WTC11 (cell line): ENCODE results near the gene HEPACAM. TPM values are rescaled to one million over a fixed set of nuclear protein-coding genes. Genes with fewer than 3 reads are reported as not detected.

ENCODE experiments used
- ATAC-seq: fragments of 200-7000 bp; cut with Tn5 transposase; 2 replicates; pipeline ENCODE4 v1.10.0; 2021; ENCODE audit warnings: mild to moderate bottlenecking, moderate library complexity
- CTCF ChIA-PET: fragments of 300-600 bp; sonication (Branson Sonifier 250); formaldehyde crosslinking; loops from one replicate; lab custom pipeline; 2021; ENCODE audit warnings: antibody characterized with exemption; lab: Charles Lee
- POLR2A ChIA-PET: fragments of 350-600 bp; sonication (Branson Sonifier 250); formaldehyde crosslinking; loops from one replicate; lab custom pipeline; 2021; ENCODE audit warnings: antibody characterized with exemption; lab: Charles Lee
- DNase-seq: peaks from one replicate; pipeline ENCODE4 v3.0.0; 2021; ENCODE audit warnings: low spot score
- H3K27ac Mint-ChIP-seq: 2 replicates; pipeline ENCODE4 v1.8.0; 2021; ENCODE audit warnings: mixed read lengths
- H3K27me3 Mint-ChIP-seq: 2 replicates; pipeline ENCODE4 v1.8.0; 2021; ENCODE audit warnings: low read depth, mild to moderate bottlenecking, moderate library complexity, mixed read lengths
- H3K36me3 Mint-ChIP-seq: 2 replicates; pipeline ENCODE4 v1.8.0; 2021; ENCODE audit warnings: mixed read lengths
- H3K4me1 Mint-ChIP-seq: 2 replicates; pipeline ENCODE4 v1.8.0; 2022; ENCODE audit warnings: mixed read lengths
- H3K4me3 Mint-ChIP-seq: 2 replicates; pipeline ENCODE4 v1.8.0; 2021; ENCODE audit warnings: mild to moderate bottlenecking, moderate library complexity, mixed read lengths
- H3K9me3 Mint-ChIP-seq: 2 replicates; pipeline ENCODE4 v1.8.0; 2021; ENCODE audit warnings: mixed read lengths
- CBFB ChIP-seq: sonication (generic); formaldehyde crosslinking; IDR thresholded peaks from 2 replicates; pipeline ENCODE4 v1.8.1; 2022; ENCODE audit warnings: mild to moderate bottlenecking, low read depth, missing genetic modification reagents
- ELF4 ChIP-seq: sonication (generic); formaldehyde crosslinking; IDR thresholded peaks from 2 replicates; pipeline ENCODE4 v1.8.1; 2022; ENCODE audit warnings: low read depth, mild to moderate bottlenecking, moderate library complexity, missing genetic modification reagents
- GTF2I ChIP-seq: fragments of 250-450 bp; sonication (Bioruptor Pico); conservative IDR thresholded peaks from 2 replicates; pipeline ENCODE4 v1.4.0; 2021; ENCODE audit warnings: mild to moderate bottlenecking
- IRF2 ChIP-seq: sonication (generic); formaldehyde crosslinking; IDR thresholded peaks from 2 replicates; pipeline ENCODE4 v1.8.0; 2022; ENCODE audit warnings: low read depth, missing genetic modification reagents, borderline replicate concordance
- MYBL2 ChIP-seq: sonication (generic); formaldehyde crosslinking; IDR thresholded peaks from 2 replicates; pipeline ENCODE4 v1.8.1; 2023; ENCODE audit warnings: mild to moderate bottlenecking, moderate library complexity, missing genetic modification reagents
- NR3C1 ChIP-seq: sonication (generic); formaldehyde crosslinking; conservative IDR thresholded peaks from 2 replicates; pipeline ENCODE4 v1.8.1; 2023; ENCODE audit warnings: low read depth, mild to moderate bottlenecking, missing genetic modification reagents
- OVOL2 ChIP-seq: fragments of 250-450 bp; sonication (Bioruptor Pico); IDR thresholded peaks from 2 replicates; pipeline ENCODE4 v1.9.0; 2021; ENCODE audit warnings: mild to moderate bottlenecking, borderline replicate concordance
- SMAD3 ChIP-seq: sonication (generic); formaldehyde crosslinking; IDR thresholded peaks from 2 replicates; pipeline ENCODE4 v1.8.0; 2022; ENCODE audit warnings: missing genetic modification reagents, mild to moderate bottlenecking, borderline replicate concordance
- ZNF219 ChIP-seq: sonication (generic); formaldehyde crosslinking; IDR thresholded peaks from 2 replicates; pipeline ENCODE4 v1.8.0; 2023; ENCODE audit warnings: missing genetic modification reagents, mild to moderate bottlenecking, borderline replicate concordance
- ZNF263 ChIP-seq: sonication (generic); formaldehyde crosslinking; IDR thresholded peaks from 2 replicates; pipeline ENCODE4 v1.8.1; 2022; ENCODE audit warnings: low read depth, mild to moderate bottlenecking, moderate library complexity, missing genetic modification reagents
- ZNF396 ChIP-seq: fragments of 250-450 bp; sonication (Bioruptor Pico); IDR thresholded peaks from 2 replicates; pipeline ENCODE4 v1.8.0; 2021; ENCODE audit warnings: mild to moderate bottlenecking, moderate library complexity, borderline replicate concordance
- ZNF416 ChIP-seq: fragments of 250-450 bp; sonication (Bioruptor Pico); IDR thresholded peaks from 2 replicates; pipeline ENCODE4 v1.9.0; 2021; ENCODE audit warnings: mild to moderate bottlenecking, inconsistent platforms
- ZNF671 ChIP-seq: fragments of 250-450 bp; sonication (Bioruptor Pico); IDR thresholded peaks from 2 replicates; pipeline ENCODE4 v1.8.0; 2021; ENCODE audit warnings: mild to moderate bottlenecking
- total RNA-seq: library from RNA; stranded (reverse); gene quantifications from 3 replicates; pipeline ENCODE4 v1.2.3, GENCODE V29; 2021
- TF ChIP-seq, protein P1 (sequence below): sonication (generic); formaldehyde crosslinking; conservative IDR thresholded peaks from 2 replicates; pipeline ENCODE4 v1.8.1; 2023; ENCODE audit warnings: mild to moderate bottlenecking, low read depth, missing genetic modification reagents, moderate library complexity
- TF ChIP-seq, protein P2 (sequence below): fragments of 250-450 bp; sonication (Bioruptor Pico); IDR thresholded peaks from 2 replicates; pipeline ENCODE4 v2.1.2; 2022; ENCODE audit warnings: mild to moderate bottlenecking, moderate library complexity
- TF ChIP-seq, protein P3 (sequence below): fragments of 250-450 bp; sonication (Bioruptor Pico); IDR thresholded peaks from 2 replicates; pipeline ENCODE4 v1.8.0; 2021; ENCODE audit warnings: mild to moderate bottlenecking
- TF ChIP-seq, protein P4 (sequence below): sonication (generic); formaldehyde crosslinking; IDR thresholded peaks from 2 replicates; pipeline ENCODE4 v1.8.0; 2022; ENCODE audit warnings: mild to moderate bottlenecking, missing genetic modification reagents
- TF ChIP-seq, protein P5 (sequence below): fragments of 250-450 bp; sonication (Bioruptor Pico); IDR thresholded peaks from 2 replicates; pipeline ENCODE4 v1.9.0; 2021; ENCODE audit warnings: moderate library complexity, mild to moderate bottlenecking, inconsistent platforms, borderline replicate concordance

Gene HEPACAM
- total RNA-seq, 1 experiment from 2014 or later, result not detected

DNA sequence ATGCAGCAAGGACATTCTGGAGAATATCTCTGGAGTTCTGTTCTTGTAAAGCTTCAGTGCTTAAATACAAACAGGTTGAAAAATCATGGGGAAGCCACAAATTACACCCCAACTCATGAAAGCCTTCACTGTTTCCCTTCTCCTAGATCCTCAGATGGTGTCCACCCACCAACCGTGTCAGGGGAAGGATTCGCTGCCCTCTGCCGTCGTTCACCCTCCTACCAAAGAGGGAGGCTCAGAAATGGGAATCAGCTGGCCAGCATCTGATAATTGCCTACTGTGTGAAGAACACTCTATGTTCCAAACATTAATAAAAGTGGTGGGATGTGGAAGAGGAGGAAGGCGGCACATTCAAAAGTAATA, 7.4 kb upstream of the HEPACAM start (continued):
- TF ChIP-seq, protein P1, sequence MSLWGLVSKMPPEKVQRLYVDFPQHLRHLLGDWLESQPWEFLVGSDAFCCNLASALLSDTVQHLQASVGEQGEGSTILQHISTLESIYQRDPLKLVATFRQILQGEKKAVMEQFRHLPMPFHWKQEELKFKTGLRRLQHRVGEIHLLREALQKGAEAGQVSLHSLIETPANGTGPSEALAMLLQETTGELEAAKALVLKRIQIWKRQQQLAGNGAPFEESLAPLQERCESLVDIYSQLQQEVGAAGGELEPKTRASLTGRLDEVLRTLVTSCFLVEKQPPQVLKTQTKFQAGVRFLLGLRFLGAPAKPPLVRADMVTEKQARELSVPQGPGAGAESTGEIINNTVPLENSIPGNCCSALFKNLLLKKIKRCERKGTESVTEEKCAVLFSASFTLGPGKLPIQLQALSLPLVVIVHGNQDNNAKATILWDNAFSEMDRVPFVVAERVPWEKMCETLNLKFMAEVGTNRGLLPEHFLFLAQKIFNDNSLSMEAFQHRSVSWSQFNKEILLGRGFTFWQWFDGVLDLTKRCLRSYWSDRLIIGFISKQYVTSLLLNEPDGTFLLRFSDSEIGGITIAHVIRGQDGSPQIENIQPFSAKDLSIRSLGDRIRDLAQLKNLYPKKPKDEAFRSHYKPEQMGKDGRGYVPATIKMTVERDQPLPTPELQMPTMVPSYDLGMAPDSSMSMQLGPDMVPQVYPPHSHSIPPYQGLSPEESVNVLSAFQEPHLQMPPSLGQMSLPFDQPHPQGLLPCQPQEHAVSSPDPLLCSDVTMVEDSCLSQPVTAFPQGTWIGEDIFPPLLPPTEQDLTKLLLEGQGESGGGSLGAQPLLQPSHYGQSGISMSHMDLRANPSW (CRISPR knock-in tag), result no peak
- TF ChIP-seq ZNF396 (CRISPR knock-in tag) (no peak), ELF4 (no peak)
- TF ChIP-seq, protein P2, sequence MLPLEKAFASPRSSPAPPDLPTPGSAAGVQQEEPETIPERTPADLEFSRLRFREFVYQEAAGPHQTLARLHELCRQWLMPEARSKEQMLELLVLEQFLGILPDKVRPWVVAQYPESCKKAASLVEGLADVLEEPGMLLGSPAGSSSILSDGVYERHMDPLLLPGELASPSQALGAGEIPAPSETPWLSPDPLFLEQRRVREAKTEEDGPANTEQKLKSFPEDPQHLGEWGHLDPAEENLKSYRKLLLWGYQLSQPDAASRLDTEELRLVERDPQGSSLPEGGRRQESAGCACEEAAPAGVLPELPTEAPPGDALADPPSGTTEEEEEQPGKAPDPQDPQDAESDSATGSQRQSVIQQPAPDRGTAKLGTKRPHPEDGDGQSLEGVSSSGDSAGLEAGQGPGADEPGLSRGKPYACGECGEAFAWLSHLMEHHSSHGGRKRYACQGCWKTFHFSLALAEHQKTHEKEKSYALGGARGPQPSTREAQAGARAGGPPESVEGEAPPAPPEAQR (CRISPR knock-in tag), result no peak

DNA sequence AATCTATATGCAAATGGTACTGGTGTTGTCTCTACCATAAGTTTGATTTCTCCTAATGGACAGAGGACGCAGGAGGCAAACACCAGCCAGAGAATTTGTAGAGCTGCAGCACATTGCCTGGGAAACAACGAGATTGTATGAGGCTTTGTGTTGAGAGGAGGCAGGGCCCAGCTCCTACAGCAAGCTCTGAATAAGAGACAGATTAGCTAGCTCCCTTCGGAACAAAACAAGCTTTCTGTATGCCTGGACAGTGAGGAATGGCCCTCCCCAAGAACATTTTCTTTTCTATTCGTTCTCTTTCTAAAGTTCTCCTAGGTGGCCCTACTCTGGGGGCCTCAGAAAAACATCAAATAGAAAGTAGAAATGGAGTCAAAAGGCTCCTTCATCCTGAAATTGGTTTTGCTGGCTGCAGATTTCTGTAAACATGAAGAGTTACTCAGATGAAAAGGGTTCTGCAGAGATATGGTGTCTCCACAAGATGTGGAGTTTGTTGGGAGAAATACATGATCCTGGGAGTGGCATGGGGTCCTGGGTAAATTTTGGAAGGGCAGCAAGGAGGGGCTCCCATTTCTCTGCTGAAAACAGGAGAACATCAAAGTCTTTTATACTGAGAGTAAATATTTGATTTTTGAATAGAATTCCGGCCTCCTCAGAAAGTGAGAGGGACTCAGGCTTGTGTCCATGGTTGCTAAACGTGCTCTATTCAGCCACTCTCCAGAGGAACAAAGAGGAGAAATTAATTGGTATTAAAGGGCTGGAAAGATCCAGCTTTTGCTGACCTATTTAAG, 6.8 kb upstream of the HEPACAM start:
- Mint-ChIP-seq H3K27me3 (peaks cover 18% of the 10 kb centered on the region), H3K4me3 (no peak overlapping the region), H3K36me3 (no peaks in the 10 kb centered on the region), H3K4me1 (0 out of 2 replicates have a peak, but pooled peaks cover 2% of the 10 kb centered on the region), H3K9me3 (no peaks in the 10 kb centered on the region; the same call in 1 of the 2 replicates), H3K27ac (no peak overlapping the region)
- TF ChIP-seq NR3C1 (CRISPR knock-in tag) (no peak), ZNF219 (no peak), MYBL2 (no peak), GTF2I (CRISPR knock-in tag) (no peak), ZNF416 (CRISPR knock-in tag) (no peak), IRF2 (CRISPR knock-in tag) (no peak), CBFB (CRISPR knock-in tag) (no peak), SMAD3 (CRISPR knock-in tag) (no peak), ZNF263 (CRISPR knock-in tag) (no peak), ZNF671 (CRISPR knock-in tag) (no peak), OVOL2 (CRISPR knock-in tag) (no peak)
- TF ChIP-seq, protein P3, sequence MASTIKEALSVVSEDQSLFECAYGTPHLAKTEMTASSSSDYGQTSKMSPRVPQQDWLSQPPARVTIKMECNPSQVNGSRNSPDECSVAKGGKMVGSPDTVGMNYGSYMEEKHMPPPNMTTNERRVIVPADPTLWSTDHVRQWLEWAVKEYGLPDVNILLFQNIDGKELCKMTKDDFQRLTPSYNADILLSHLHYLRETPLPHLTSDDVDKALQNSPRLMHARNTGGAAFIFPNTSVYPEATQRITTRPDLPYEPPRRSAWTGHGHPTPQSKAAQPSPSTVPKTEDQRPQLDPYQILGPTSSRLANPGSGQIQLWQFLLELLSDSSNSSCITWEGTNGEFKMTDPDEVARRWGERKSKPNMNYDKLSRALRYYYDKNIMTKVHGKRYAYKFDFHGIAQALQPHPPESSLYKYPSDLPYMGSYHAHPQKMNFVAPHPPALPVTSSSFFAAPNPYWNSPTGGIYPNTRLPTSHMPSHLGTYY, result no peak
- TF ChIP-seq, protein P4, sequence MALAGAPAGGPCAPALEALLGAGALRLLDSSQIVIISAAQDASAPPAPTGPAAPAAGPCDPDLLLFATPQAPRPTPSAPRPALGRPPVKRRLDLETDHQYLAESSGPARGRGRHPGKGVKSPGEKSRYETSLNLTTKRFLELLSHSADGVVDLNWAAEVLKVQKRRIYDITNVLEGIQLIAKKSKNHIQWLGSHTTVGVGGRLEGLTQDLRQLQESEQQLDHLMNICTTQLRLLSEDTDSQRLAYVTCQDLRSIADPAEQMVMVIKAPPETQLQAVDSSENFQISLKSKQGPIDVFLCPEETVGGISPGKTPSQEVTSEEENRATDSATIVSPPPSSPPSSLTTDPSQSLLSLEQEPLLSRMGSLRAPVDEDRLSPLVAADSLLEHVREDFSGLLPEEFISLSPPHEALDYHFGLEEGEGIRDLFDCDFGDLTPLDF (CRISPR knock-in tag), result no peak
- TF ChIP-seq, protein P5, sequence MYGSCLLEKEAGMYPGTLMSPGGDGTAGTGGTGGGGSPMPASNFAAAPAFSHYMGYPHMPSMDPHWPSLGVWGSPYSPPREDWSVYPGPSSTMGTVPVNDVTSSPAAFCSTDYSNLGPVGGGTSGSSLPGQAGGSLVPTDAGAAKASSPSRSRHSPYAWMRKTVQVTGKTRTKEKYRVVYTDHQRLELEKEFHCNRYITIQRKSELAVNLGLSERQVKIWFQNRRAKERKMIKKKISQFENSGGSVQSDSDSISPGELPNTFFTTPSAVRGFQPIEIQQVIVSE (CRISPR knock-in tag), result no peak
- ATAC-seq (no peak), DNase-seq (no peak)
- POLR2A ChIA-PET, result no interaction called here
- CTCF ChIA-PET, result interaction anchor here (0.6 to 1.5 kb wide), 2 partner anchors 8 to 403 kb away, joined by 3 to 8 read pairs; no protein-coding TSS in a partner anchor
